Fibroblast of mammary gland (primary cell): ENCODE results near the gene DGKG.

ENCODE experiments used
- DNase-seq: peaks from one replicate; pipeline ENCODE4 v3.0.0-alpha.2; 2010; ENCODE audit warnings: low read depth
- H3K4me3 ChIP-seq: 2 replicates; pipeline ENCODE4 v1.5.1; 2011; ENCODE audit warnings: low read depth, mild to moderate bottlenecking, low read length, moderate library complexity; ENCODE audit not compliant: control insufficient read depth
- TF ChIP-seq, protein P1 (sequence below): conservative IDR thresholded peaks from 2 replicates; pipeline ENCODE4 v1.5.1; 2011; ENCODE audit warnings: low read depth, low read length, inconsistent platforms; ENCODE audit not compliant: control insufficient read depth, insufficient read depth

Gene DGKG

GRCh38 chr3:186339180-186339918 lies 22.7 kb downstream of the DGKG start:
- H3K4me3 ChIP-seq = no peak overlapping the region
- TF ChIP-seq, protein P1, sequence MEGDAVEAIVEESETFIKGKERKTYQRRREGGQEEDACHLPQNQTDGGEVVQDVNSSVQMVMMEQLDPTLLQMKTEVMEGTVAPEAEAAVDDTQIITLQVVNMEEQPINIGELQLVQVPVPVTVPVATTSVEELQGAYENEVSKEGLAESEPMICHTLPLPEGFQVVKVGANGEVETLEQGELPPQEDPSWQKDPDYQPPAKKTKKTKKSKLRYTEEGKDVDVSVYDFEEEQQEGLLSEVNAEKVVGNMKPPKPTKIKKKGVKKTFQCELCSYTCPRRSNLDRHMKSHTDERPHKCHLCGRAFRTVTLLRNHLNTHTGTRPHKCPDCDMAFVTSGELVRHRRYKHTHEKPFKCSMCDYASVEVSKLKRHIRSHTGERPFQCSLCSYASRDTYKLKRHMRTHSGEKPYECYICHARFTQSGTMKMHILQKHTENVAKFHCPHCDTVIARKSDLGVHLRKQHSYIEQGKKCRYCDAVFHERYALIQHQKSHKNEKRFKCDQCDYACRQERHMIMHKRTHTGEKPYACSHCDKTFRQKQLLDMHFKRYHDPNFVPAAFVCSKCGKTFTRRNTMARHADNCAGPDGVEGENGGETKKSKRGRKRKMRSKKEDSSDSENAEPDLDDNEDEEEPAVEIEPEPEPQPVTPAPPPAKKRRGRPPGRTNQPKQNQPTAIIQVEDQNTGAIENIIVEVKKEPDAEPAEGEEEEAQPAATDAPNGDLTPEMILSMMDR = no peak
- no peak for DNase-seq

- DNase-seq = no peak
- H3K4me3 ChIP-seq = no peak overlapping the region
- TF ChIP-seq, protein P1 = no peak
Measured at GRCh38 chr3:186333256-186333655, 28.8 kb downstream of the DGKG start.

GRCh38 chr3:186330772-186331460 lies 31.1 kb downstream of the DGKG start:
- TF ChIP-seq, protein P1 = no peak
- H3K4me3 ChIP-seq = no peak overlapping the region
- DNase-seq = no peak

- TF ChIP-seq, protein P1 = no peak
Measured at GRCh38 chr3:186329589-186329988, 32.4 kb downstream of the DGKG start.

GRCh38 chr3:186327912-186328487 lies 34.0 kb downstream of the DGKG start:
- H3K4me3 ChIP-seq = no peak overlapping the region
- TF ChIP-seq, protein P1 = no peak
- no peak for DNase-seq

More at GRCh38 chr3:186329589-186329988, 32.4 kb downstream of the DGKG start:
- DNase-seq = no peak
- H3K4me3 ChIP-seq = no peak overlapping the region

DNA sequence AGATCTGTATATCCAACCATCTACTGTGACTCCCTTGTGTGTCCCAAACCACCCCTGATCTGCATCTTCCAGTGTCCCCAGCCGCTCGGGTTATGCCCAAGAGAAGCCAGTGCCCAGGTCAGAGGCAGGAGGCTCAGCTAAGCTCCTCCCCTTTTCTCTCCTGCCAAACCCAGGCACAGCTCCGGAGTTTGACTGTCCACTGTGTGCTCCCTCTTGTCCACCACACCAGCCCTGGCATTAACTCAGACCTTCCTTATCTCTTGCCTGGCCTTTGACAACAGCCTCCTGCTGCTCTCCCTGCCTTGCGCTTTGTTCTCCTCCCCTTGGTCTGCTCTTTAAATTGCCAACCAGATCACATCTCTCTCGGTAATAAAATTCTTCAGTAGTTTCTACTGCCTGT lies 39.3 kb downstream of the DGKG start:
- TF ChIP-seq, protein P1 = no peak
- DNase-seq = no peak
- H3K4me3 ChIP-seq = no peak overlapping the region
